Measurements from ENCODE around the gene CLBA1. TPM values are rescaled to one million over a fixed set of nuclear protein-coding genes. Genes with fewer than 3 reads are reported as not detected.
"Not testable (repeated sequence)": the region's sequence is repeated elsewhere in the genome, so short reads cannot be mapped to it uniquely, and the experiment has no call there.

CLBA1 gene
- total RNA-seq, 1 donor from 2014 or later = 2.4 TPM

- Histone ChIP-seq H3K27me3 (ENCODE audit: low read depth) (no peaks in the 10 kb centered on the region), H3K9me3 (replicated peaks) (no peaks in the 10 kb centered on the region), H3K4me1 (no peaks in the 10 kb centered on the region), H3K27ac (replicated peaks) (no peak overlapping the region), H3K36me3 (no peaks in the 10 kb centered on the region), H3K4me3 (no peak overlapping the region)
- intact Hi-C loops (cut with micrococcal nuclease) = no loop called here
- no peak for DNase-seq
- TF ChIP-seq, protein P1, sequence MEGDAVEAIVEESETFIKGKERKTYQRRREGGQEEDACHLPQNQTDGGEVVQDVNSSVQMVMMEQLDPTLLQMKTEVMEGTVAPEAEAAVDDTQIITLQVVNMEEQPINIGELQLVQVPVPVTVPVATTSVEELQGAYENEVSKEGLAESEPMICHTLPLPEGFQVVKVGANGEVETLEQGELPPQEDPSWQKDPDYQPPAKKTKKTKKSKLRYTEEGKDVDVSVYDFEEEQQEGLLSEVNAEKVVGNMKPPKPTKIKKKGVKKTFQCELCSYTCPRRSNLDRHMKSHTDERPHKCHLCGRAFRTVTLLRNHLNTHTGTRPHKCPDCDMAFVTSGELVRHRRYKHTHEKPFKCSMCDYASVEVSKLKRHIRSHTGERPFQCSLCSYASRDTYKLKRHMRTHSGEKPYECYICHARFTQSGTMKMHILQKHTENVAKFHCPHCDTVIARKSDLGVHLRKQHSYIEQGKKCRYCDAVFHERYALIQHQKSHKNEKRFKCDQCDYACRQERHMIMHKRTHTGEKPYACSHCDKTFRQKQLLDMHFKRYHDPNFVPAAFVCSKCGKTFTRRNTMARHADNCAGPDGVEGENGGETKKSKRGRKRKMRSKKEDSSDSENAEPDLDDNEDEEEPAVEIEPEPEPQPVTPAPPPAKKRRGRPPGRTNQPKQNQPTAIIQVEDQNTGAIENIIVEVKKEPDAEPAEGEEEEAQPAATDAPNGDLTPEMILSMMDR (IDR thresholded peaks at IDR 0.05; ENCODE audit: borderline replicate concordance) = no peak
These were observed 36.9 kb upstream of the CLBA1 start for GRCh38 chr14:104948736-104949031.

GRCh38 chr14:104949406-104949955, 36.1 kb upstream of the CLBA1 start:
- H3K9me3 ChIP-seq (replicated peaks); H3K36me3 ChIP-seq; H3K4me3 ChIP-seq; H3K27ac ChIP-seq (replicated peaks); H3K27me3 ChIP-seq (ENCODE audit: low read depth); H3K4me1 ChIP-seq; DNase-seq; intact Hi-C loops (cut with micrococcal nuclease): not testable (repeated sequence)

GRCh38 chr14:104950021-104950420, 35.6 kb upstream of the CLBA1 start:
- Histone ChIP-seq H3K27ac (replicated peaks) (no peak overlapping the region), H3K4me3 (no peak overlapping the region), H3K27me3 (ENCODE audit: low read depth) (no peaks in the 10 kb centered on the region), H3K9me3 (replicated peaks) (no peaks in the 10 kb centered on the region), H3K36me3 (no peaks in the 10 kb centered on the region), H3K4me1 (no peaks in the 10 kb centered on the region)
- TF ChIP-seq, protein P1 (IDR thresholded peaks at IDR 0.05; ENCODE audit: borderline replicate concordance) = no peak
- DNase-seq = peak; percentile 8
- intact Hi-C loops (cut with micrococcal nuclease) = no loop called here

GRCh38 chr14:104950701-104951100, 34.9 kb upstream of the CLBA1 start:
- H3K4me1 ChIP-seq; H3K9me3 ChIP-seq (replicated peaks); H3K27me3 ChIP-seq (ENCODE audit: low read depth); H3K27ac ChIP-seq (replicated peaks); H3K36me3 ChIP-seq; intact Hi-C loops (cut with micrococcal nuclease); H3K4me3 ChIP-seq: not testable (repeated sequence)
- DNase-seq = peak; percentile 6

DNA sequence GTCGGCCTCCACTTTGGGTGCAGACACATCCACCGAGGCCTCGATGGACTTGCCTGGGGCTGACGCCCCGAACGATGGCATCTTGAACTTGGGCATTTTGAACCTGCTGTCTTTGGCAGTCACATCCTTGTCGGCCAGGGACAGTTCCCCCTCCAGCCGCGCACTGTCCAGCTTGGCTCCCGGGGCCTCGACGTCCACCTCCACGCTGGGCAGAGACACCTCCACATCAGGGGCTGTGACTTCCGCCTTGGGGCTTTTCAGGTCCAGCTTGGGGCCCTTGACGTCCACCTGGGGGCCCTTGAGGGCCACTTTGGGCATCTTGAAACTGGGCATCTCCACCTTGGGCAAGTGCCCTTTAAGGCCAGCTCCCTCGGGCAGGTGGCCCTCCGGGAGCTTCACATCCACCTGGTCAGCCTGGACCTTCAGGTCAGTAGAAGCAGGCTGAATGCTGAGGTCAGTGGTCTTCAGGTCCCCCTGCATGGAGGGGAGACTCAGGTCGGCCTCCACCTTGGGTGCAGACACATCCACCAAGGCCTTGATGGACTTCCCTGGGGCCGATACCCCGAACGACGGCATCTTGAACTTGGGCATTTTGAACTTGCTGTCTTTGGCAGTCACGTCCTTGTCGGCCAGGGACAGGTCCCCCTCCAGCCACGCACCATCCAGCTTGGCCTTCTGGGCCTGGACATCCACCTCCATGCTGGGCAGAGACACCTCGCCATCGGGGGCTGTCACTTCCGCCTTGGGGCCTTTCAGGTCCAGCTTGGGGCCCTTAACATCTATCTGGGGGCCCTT, 33.5 kb upstream of the CLBA1 start:
- intact Hi-C loops (cut with micrococcal nuclease); H3K4me3 ChIP-seq; H3K4me1 ChIP-seq; H3K9me3 ChIP-seq (replicated peaks); H3K36me3 ChIP-seq; H3K27ac ChIP-seq (replicated peaks): not testable (repeated sequence)
- DNase-seq = peak; percentile 11
- H3K27me3 ChIP-seq (ENCODE audit: low read depth) = peaks cover 19% of the 10 kb centered on the region

GRCh38 chr14:104953097-104953496, 32.5 kb upstream of the CLBA1 start:
- no peaks in the 10 kb centered on the region for H3K4me1 ChIP-seq
- H3K27me3 ChIP-seq (ENCODE audit: low read depth) = peaks cover 27% of the 10 kb centered on the region
- H3K36me3 ChIP-seq = no peaks in the 10 kb centered on the region
- peak; percentile 7 for DNase-seq
- TF ChIP-seq, protein P1 (IDR thresholded peaks at IDR 0.05; ENCODE audit: borderline replicate concordance) = no peak
- no peaks in the 10 kb centered on the region for H3K9me3 ChIP-seq (replicated peaks)
- H3K27ac ChIP-seq (replicated peaks) = no peak overlapping the region
- no peak overlapping the region for H3K4me3 ChIP-seq
- intact Hi-C loops (cut with micrococcal nuclease) = no loop called here

DNA sequence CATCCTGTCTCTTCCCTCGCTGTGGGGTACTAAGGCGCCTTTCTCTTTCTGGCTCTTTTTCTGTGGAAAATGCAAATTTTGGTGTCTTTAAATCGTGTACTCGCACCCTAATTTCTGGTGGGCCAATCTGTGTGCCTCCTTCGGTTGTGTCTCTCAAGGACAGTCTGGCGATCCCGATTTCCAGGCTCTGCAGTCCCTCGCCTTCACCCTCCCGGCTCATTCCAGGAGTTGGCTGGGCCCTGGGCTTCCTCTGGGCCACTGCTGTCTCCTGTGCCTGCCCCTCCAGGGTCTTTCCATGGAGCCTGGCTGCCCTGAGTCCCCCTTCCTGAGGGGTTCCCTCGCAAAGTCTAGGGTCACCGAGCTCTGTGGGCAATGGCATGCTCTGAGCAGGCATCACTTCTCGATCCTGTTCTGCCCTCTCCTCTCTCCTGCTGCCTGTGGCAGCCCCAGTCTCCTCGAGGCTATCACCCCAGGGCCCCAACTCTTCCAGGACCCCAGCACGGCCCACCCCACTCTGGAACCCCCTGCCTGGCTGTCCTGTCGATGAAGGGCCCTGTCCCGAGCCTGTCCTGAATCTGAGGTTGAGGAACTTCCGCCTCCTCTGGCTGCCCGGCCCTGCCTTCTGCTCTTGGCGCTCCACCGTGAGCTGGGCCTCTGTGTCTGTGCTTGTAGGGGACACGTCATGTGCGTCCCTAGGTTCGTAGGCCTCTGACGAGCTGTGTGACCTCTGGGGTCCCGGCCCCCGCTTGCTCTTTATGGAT, 31.5 kb upstream of the CLBA1 start:
- peak; percentile 8 for DNase-seq
- H3K27ac ChIP-seq (replicated peaks) = no peak overlapping the region
- no peaks in the 10 kb centered on the region for H3K36me3 ChIP-seq
- no peaks in the 10 kb centered on the region for H3K4me1 ChIP-seq
- TF ChIP-seq, protein P1 (IDR thresholded peaks at IDR 0.05; ENCODE audit: borderline replicate concordance) = no peak
- intact Hi-C loops (cut with micrococcal nuclease) = no loop called here
- H3K4me3 ChIP-seq = no peak overlapping the region
- no peaks in the 10 kb centered on the region for H3K9me3 ChIP-seq (replicated peaks)
- H3K27me3 ChIP-seq (ENCODE audit: low read depth) = peaks cover 28% of the 10 kb centered on the region

Measured in left ventricle myocardium inferior (tissue), 1 donor.